B cell (primary cell): ENCODE results near the gene CDH16. TPM values are rescaled to one million over a fixed set of nuclear protein-coding genes. Genes with fewer than 3 reads are reported as not detected.

Experiments
- ATAC-seq: fragments of 200-7000 bp; cut with Tn5 transposase; one replicate; pipeline ENCODE4 v1.10.0; 2021; ENCODE audit warnings: low read depth, mild to moderate bottlenecking, moderate number of reproducible peaks, moderate library complexity
- CTCF ChIA-PET: fragments of 350-600 bp; sonication (Branson Sonifier 250); formaldehyde crosslinking; loops from one replicate; lab custom pipeline; 2021; ENCODE audit warnings: antibody characterized with exemption, inconsistent platforms; lab: Charles Lee
- POLR2A ChIA-PET: fragments of 350-600 bp; sonication (Branson Sonifier 250); formaldehyde crosslinking; loops from one replicate; lab custom pipeline; 2021; ENCODE audit warnings: antibody characterized with exemption; lab: Charles Lee
- DNase-seq: peaks from one replicate; pipeline ENCODE4 v3.0.0; 2013
- H2AFZ ChIP-seq: 2 replicates; pipeline ENCODE4 v1.6.1; 2012; ENCODE audit warnings: mild to moderate bottlenecking, low read depth, low read length; ENCODE audit not compliant: insufficient read depth, poor library complexity, severe bottlenecking
- H3K27ac ChIP-seq, 2 donors: 1 replicate in 1 of 2; 2 replicates in 1 of 2; pipeline ENCODE4 v1.5.1; 2012 to 2013; ENCODE audit warnings: low read length in 2 of 2, mild to moderate bottlenecking in 2 of 2, moderate library complexity in 1 of 2
- H3K27me3 ChIP-seq, 4 experiments: fragments of 200-600 bp in 1 of 4; sonication (generic) in 1 of 4; replicated peaks in 1 of 4; 1 replicate in 2 of 4; 2 replicates in 2 of 4; pipeline versions ENCODE4 v1.6.1 to v1.7.0; 2013 to 2016; ENCODE audit warnings: low read length in 3 of 4, mild to moderate bottlenecking in 2 of 4, mixed read lengths in 1 of 4, moderate library complexity in 1 of 4; ENCODE audit not compliant: insufficient read depth in 4 of 4, control insufficient read depth in 3 of 4; ENCODE audit errors: control extremely low read depth in 1 of 4
- H3K36me3 ChIP-seq, 2 experiments: replicated peaks in 1 of 2; 1 replicate in 1 of 2; 2 replicates in 1 of 2; pipeline versions ENCODE4 v1.6.1 to v1.7.1; 2013; ENCODE audit warnings: low read length in 1 of 2; ENCODE audit not compliant: insufficient read depth in 2 of 2, control insufficient read depth in 1 of 2; ENCODE audit errors: control extremely low read depth in 1 of 2, extremely low read depth in 1 of 2
- H3K4me1 ChIP-seq, 2 donors: fragments of 200-600 bp in 1 of 2; sonication (generic) in 1 of 2; 1 replicate in 1 of 2; 2 replicates in 1 of 2; pipeline versions ENCODE4 v1.5.1 to v1.6.1; 2013 to 2017; ENCODE audit warnings: low read length in 2 of 2; ENCODE audit not compliant: control insufficient read depth in 2 of 2, insufficient read depth in 2 of 2
- H3K4me2 ChIP-seq: replicated peaks from 2 replicates; pipeline ENCODE3; 2012; ENCODE audit warnings: mild to moderate bottlenecking, low read depth, low read length; ENCODE audit not compliant: poor library complexity, severe bottlenecking
- H3K4me3 ChIP-seq, 5 experiments: fragments of 200-600 bp in 1 of 5; sonication (generic) in 1 of 5; 1 replicate in 3 of 5; 2 replicates in 2 of 5; pipeline versions ENCODE4 v1.5.1 to v1.7.0; 2011 to 2016; ENCODE audit warnings: low read length in 4 of 5, mild to moderate bottlenecking in 4 of 5, low read depth in 2 of 5, control low read depth in 1 of 5, moderate library complexity in 1 of 5; ENCODE audit not compliant: insufficient read depth in 1 of 5; ENCODE audit errors: control extremely low read depth in 1 of 5, extremely low read depth in 1 of 5
- H3K79me2 ChIP-seq: fragments of 200-600 bp; sonication (generic); one replicate; pipeline ENCODE4 v1.6.0; 2016; ENCODE audit warnings: low read length; ENCODE audit not compliant: control insufficient read depth, insufficient read depth
- H3K9ac ChIP-seq: fragments of 200-600 bp; sonication (generic); 2 replicates; pipeline ENCODE4 v1.6.1; 2017; ENCODE audit warnings: mild to moderate bottlenecking, low read length, moderate library complexity
- H3K9me3 ChIP-seq, 3 donors: one replicate each; pipeline versions ENCODE4 v1.6.1 to v1.7.1; 2013; ENCODE audit warnings: low read length in 2 of 3; ENCODE audit not compliant: control insufficient read depth in 2 of 3, insufficient read depth in 1 of 3; ENCODE audit errors: control extremely low read depth in 1 of 3
- H4K20me1 ChIP-seq: 2 replicates; pipeline ENCODE4 v1.6.0; 2012; ENCODE audit warnings: mild to moderate bottlenecking, low read length; ENCODE audit not compliant: insufficient read depth, control insufficient read depth, poor library complexity, severe bottlenecking
- H3K27ac Mint-ChIP-seq: one replicate; pipeline ENCODE4 v1.8.0; 2021; ENCODE audit warnings: mixed read lengths
- H3K27me3 Mint-ChIP-seq: one replicate; pipeline ENCODE4 v1.8.0; 2021; ENCODE audit warnings: mixed read lengths
- H3K4me1 Mint-ChIP-seq: one replicate; pipeline ENCODE4 v1.8.0; 2021; ENCODE audit warnings: mixed read lengths
- H3K4me3 Mint-ChIP-seq: one replicate; pipeline ENCODE4 v1.8.0; 2021; ENCODE audit warnings: mixed read lengths
- H3K9me3 Mint-ChIP-seq: one replicate; pipeline ENCODE4 v1.8.0; 2022; ENCODE audit warnings: mixed read lengths; ENCODE audit not compliant: insufficient read depth
- EZH2 ChIP-seq: IDR thresholded peaks from 2 replicates; pipeline ENCODE4 v1.6.1; 2012; ENCODE audit warnings: borderline replicate concordance, low read depth, mild to moderate bottlenecking, moderate library complexity, low read length; ENCODE audit not compliant: insufficient read depth, poor library complexity, severe bottlenecking
- WGBS: methylation state at CpG from one replicate; pipeline ENCODE4 v1.1.5; 2013; ENCODE audit warnings: missing lambda C conversion rate; ENCODE audit not compliant: insufficient coverage; 5-methylcytosine and 5-hydroxymethylcytosine counted together
- intact Hi-C: fragments of 100-400 bp; cut with micrococcal nuclease; formaldehyde crosslinking; loops from one replicate; pipeline ENCODE4 v1.10.0; 2022
- polyA plus RNA-seq: library from polyadenylated mRNA; depleted of rRNA; stranded (reverse); fragments of >200 nt; gene quantifications from 2 replicates; pipeline ENCODE4 v1.2.3, GENCODE V29; 2012
- total RNA-seq, 2 donors: library from RNA; stranded (reverse); fragments of 120-200 nt in 1 of 2; gene quantifications; 1 replicate in 1 of 2; 2 replicates in 1 of 2; pipeline versions ENCODE4 v1.2.3 to v1.2.4, GENCODE V29; 2013 to 2022
- TF ChIP-seq, protein P1 (sequence below): fragments of 200-600 bp; IDR thresholded peaks from one replicate; pipeline ENCODE4 v1.8.0; 2022; ENCODE audit warnings: antibody characterized with exemption, mild to moderate bottlenecking

The CDH16 gene
- total and polyA plus RNA-seq, 2 donors (not counting 1 experiment from before 2014, with no cell fraction given) = not detected

DNA sequence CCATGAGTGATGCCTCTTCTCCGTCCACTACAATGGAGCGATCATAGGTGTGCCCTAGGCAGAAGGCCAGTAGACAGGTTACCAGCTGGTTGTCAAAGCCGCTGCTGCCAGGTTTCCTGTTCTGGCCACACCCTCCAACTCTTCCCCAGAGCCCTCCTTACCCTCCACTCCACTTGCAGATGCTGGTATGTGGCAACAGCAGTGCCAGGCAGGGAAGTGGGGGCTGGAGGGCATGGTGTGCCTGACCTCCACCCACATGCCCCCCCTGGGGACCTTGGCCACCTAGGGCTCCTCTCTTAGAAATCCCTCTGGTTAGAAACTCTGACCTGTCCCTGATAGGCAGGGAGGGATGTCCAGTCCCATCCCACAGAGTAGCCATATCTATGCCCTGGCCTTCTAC lies 5.2 kb upstream of the CDH16 start:
- WGBS = 56% methylated on average over 3 of the region's 3 CpGs
- no peaks in the 10 kb centered on the region for H3K9me3 Mint-ChIP-seq
- no peak overlapping the region for H3K4me2 ChIP-seq
- intact Hi-C loops = no loop called here
- ChIA-PET POLR2A (no interaction called here), CTCF (no interaction called here)
- H3K4me3 ChIP-seq = no peak overlapping the region
- no peak overlapping the region for H3K4me3 Mint-ChIP-seq
- peaks cover 11 to 12% of the 10 kb centered on the region in 2 donors for H3K4me1 ChIP-seq
- H4K20me1 ChIP-seq = no peaks in the 10 kb centered on the region
- peaks cover 0 to 2% of the 10 kb centered on the region in 2 experiments for H3K36me3 ChIP-seq
- peaks cover 12% of the 10 kb centered on the region for H3K4me1 Mint-ChIP-seq
- H3K27me3 Mint-ChIP-seq = peaks cover 37% of the 10 kb centered on the region
- no peak overlapping the region for H3K27ac ChIP-seq
- DNase-seq (no peak), ATAC-seq (no peak)
- H3K9ac ChIP-seq = no peak overlapping the region
- H3K27ac Mint-ChIP-seq = no peak overlapping the region
- TF ChIP-seq, protein P1, sequence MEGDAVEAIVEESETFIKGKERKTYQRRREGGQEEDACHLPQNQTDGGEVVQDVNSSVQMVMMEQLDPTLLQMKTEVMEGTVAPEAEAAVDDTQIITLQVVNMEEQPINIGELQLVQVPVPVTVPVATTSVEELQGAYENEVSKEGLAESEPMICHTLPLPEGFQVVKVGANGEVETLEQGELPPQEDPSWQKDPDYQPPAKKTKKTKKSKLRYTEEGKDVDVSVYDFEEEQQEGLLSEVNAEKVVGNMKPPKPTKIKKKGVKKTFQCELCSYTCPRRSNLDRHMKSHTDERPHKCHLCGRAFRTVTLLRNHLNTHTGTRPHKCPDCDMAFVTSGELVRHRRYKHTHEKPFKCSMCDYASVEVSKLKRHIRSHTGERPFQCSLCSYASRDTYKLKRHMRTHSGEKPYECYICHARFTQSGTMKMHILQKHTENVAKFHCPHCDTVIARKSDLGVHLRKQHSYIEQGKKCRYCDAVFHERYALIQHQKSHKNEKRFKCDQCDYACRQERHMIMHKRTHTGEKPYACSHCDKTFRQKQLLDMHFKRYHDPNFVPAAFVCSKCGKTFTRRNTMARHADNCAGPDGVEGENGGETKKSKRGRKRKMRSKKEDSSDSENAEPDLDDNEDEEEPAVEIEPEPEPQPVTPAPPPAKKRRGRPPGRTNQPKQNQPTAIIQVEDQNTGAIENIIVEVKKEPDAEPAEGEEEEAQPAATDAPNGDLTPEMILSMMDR = no peak
- no peak for TF ChIP-seq EZH2
- H3K27me3 ChIP-seq = peaks cover 0 to 46% (median 14%) of the 10 kb centered on the region in 4 experiments
- H3K79me2 ChIP-seq = no peaks in the 10 kb centered on the region
- H3K9me3 ChIP-seq = peaks cover 0 to 8% (median 0%) of the 10 kb centered on the region in 3 donors
- H2AFZ ChIP-seq = no peak overlapping the region

DNA sequence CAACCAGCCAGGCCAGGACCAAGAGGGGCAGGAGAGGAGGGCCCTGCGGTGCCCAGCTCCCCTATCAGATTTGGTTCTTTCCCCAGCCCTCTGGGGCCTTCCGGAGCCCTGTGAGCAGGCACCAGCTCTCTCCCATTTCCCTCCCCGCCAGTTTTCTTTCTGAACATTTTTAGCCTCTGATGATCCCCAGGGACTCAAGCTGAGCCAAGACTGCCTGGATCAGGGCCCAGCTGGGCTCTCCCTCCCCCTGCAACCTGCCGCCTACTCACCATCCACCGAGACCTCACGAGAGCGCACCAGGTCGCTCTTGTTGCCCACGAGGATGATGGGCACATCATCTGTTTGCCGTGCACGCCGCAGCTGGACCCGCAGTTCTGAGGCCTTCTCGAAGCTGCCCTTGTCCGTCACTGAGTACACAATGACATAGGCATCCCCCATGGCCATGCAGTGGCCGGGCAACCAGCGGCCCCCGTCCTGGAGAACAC lies 4.6 kb upstream of the CDH16 start:
- no peaks in the 10 kb centered on the region for H3K36me3 ChIP-seq
- H3K79me2 ChIP-seq = no peaks in the 10 kb centered on the region
- Mint-ChIP-seq H3K4me3 (no peak overlapping the region), H3K4me1 (peaks cover 12% of the 10 kb centered on the region), H3K9me3 (no peaks in the 10 kb centered on the region), H3K27me3 (peaks cover 37% of the 10 kb centered on the region), H3K27ac (no peak overlapping the region)
- no peak for TF ChIP-seq EZH2
- TF ChIP-seq, protein P1 = no peak
- H3K9ac ChIP-seq = no peak overlapping the region
- no peaks in the 10 kb centered on the region for H4K20me1 ChIP-seq
- peaks cover 0 to 8% (median 0%) of the 10 kb centered on the region in 3 donors for H3K9me3 ChIP-seq
- peaks cover 11 to 12% of the 10 kb centered on the region in 2 donors for H3K4me1 ChIP-seq
- intact Hi-C loops = no loop called here
- H3K4me3 ChIP-seq = no peak overlapping the region
- WGBS = 45% methylated on average over 18 of the region's 18 CpGs
- ATAC-seq (no peak), DNase-seq (no peak)
- peaks cover 0 to 46% (median 14%) of the 10 kb centered on the region in 4 experiments for H3K27me3 ChIP-seq
- no peak overlapping the region for H2AFZ ChIP-seq
- CTCF ChIA-PET = no interaction called here
- H3K4me2 ChIP-seq = no peak overlapping the region
- POLR2A ChIA-PET = no interaction called here
- H3K27ac ChIP-seq = no peak overlapping the region
